Neuronal stem cell (in vitro differentiated cells): ENCODE data around the gene FRAS1.
A peak's percentile ranks its signal among the peaks of the same experiment; 100 is the strongest.

ENCODE experiments used
- DNase-seq: peaks from one replicate; pipeline ENCODE4 v3.0.0-alpha.2; 2013; ENCODE audit warnings: low spot score
- H2AFZ ChIP-seq: one replicate; pipeline ENCODE4 v1.6.1; 2013; ENCODE audit warnings: mild to moderate bottlenecking, low read length, inconsistent platforms
- H2AK5ac ChIP-seq: 2 replicates; pipeline ENCODE4 v1.6.1; 2013; ENCODE audit warnings: low read depth, mild to moderate bottlenecking, inconsistent platforms, low read length, moderate library complexity, mixed read lengths
- H2BK120ac ChIP-seq: 2 replicates; pipeline ENCODE4 v1.6.1; 2013; ENCODE audit warnings: low read depth, mild to moderate bottlenecking, inconsistent platforms, low read length, moderate library complexity, mixed read lengths
- H2BK12ac ChIP-seq: one replicate; pipeline ENCODE4 v1.6.1; 2013; ENCODE audit warnings: low read length, inconsistent platforms
- H2BK15ac ChIP-seq: 2 replicates; pipeline ENCODE4 v1.6.1; 2013; ENCODE audit warnings: mild to moderate bottlenecking, low read length, inconsistent platforms, mixed read lengths
- H2BK5ac ChIP-seq: one replicate; pipeline ENCODE4 v1.6.1; 2013; ENCODE audit warnings: inconsistent platforms, mild to moderate bottlenecking, low read length, moderate library complexity
- H3K14ac ChIP-seq: one replicate; pipeline ENCODE4 v1.6.1; 2013; ENCODE audit warnings: low read length, inconsistent platforms
- H3K18ac ChIP-seq: 2 replicates; pipeline ENCODE4 v1.6.1; 2013; ENCODE audit warnings: low read length, inconsistent platforms
- H3K23ac ChIP-seq: 2 replicates; pipeline ENCODE4 v1.6.1; 2013; ENCODE audit warnings: low read depth, mild to moderate bottlenecking, mixed read lengths, low read length, inconsistent platforms; ENCODE audit not compliant: poor library complexity
- H3K27ac ChIP-seq: replicated peaks from 3 replicates; pipeline ENCODE4 v1.5.1; 2013; ENCODE audit warnings: low read length, inconsistent platforms
- H3K27me3 ChIP-seq, 3 experiments: 2 replicates each; pipeline ENCODE4 v1.6.1; 2013; ENCODE audit warnings: low read length in 3 of 3, mild to moderate bottlenecking in 2 of 3, inconsistent platforms in 1 of 3, low read depth in 1 of 3, mixed read lengths in 1 of 3, moderate library complexity in 1 of 3; ENCODE audit not compliant: control insufficient read depth in 3 of 3, insufficient read depth in 3 of 3
- H3K36me3 ChIP-seq, 2 donors: replicated peaks in 1 of 2; 2 replicates each; pipeline ENCODE4 v1.6.1; 2013; ENCODE audit warnings: low read length in 2 of 2; ENCODE audit not compliant: control insufficient read depth in 2 of 2, insufficient read depth in 2 of 2
- H3K4ac ChIP-seq: 2 replicates; pipeline ENCODE4 v1.6.1; 2013; ENCODE audit warnings: inconsistent platforms, mild to moderate bottlenecking, low read length, moderate library complexity
- H3K4me1 ChIP-seq, 2 donors: 1 replicate in 1 of 2; 2 replicates in 1 of 2; pipeline ENCODE4 v1.6.1; 2013; ENCODE audit warnings: low read length in 2 of 2, low read depth in 1 of 2; ENCODE audit not compliant: control insufficient read depth in 2 of 2, insufficient read depth in 1 of 2
- H3K4me2 ChIP-seq: one replicate; pipeline ENCODE4 v1.6.1; 2013; ENCODE audit warnings: mild to moderate bottlenecking, low read length, inconsistent platforms; ENCODE audit not compliant: insufficient read depth, poor library complexity, severe bottlenecking
- H3K4me3 ChIP-seq, 2 donors: 2 replicates each; pipeline ENCODE4 v1.5.1; 2013; ENCODE audit warnings: low read length in 2 of 2, mild to moderate bottlenecking in 2 of 2, inconsistent platforms in 1 of 2, moderate library complexity in 1 of 2
- H3K79me1 ChIP-seq: one replicate; pipeline ENCODE4 v1.6.1; 2013; ENCODE audit warnings: low read depth, mild to moderate bottlenecking, inconsistent platforms, low read length, moderate library complexity
- H3K9ac ChIP-seq: one replicate; pipeline ENCODE4 v1.6.1; 2013; ENCODE audit warnings: mild to moderate bottlenecking, low read depth, low read length, inconsistent platforms; ENCODE audit not compliant: poor library complexity
- H3K9me3 ChIP-seq, 2 donors: replicated peaks in 1 of 2; 2 replicates each; pipeline versions ENCODE3 to v1.6.1; 2013; ENCODE audit warnings: low read length in 2 of 2, mild to moderate bottlenecking in 2 of 2, inconsistent platforms in 1 of 2, low read depth in 1 of 2, mixed read lengths in 1 of 2, moderate library complexity in 1 of 2; ENCODE audit not compliant: control insufficient read depth in 2 of 2, insufficient read depth in 1 of 2
- H4K8ac ChIP-seq: one replicate; pipeline ENCODE4 v1.6.1; 2013; ENCODE audit warnings: low read depth, mild to moderate bottlenecking, inconsistent platforms, low read length, moderate library complexity
- H4K91ac ChIP-seq: one replicate; pipeline ENCODE4 v1.6.1; 2013; ENCODE audit warnings: low read length, low read depth, mild to moderate bottlenecking, inconsistent platforms; ENCODE audit not compliant: poor library complexity
- WGBS, 2 donors: extraction: QIAGEN DNeasy Blood & Tissue Kit; methylation state at CpG; one replicate each; pipeline ENCODE4 v1.1.7; 2013; ENCODE audit warnings: missing lambda C conversion rate in 2 of 2, mixed read lengths in 1 of 2; ENCODE audit not compliant: insufficient read length in 2 of 2, insufficient replicate concordance in 1 of 2; ENCODE audit errors: extremely low coverage in 2 of 2; 5-methylcytosine and 5-hydroxymethylcytosine counted together

FRAS1 gene

DNA sequence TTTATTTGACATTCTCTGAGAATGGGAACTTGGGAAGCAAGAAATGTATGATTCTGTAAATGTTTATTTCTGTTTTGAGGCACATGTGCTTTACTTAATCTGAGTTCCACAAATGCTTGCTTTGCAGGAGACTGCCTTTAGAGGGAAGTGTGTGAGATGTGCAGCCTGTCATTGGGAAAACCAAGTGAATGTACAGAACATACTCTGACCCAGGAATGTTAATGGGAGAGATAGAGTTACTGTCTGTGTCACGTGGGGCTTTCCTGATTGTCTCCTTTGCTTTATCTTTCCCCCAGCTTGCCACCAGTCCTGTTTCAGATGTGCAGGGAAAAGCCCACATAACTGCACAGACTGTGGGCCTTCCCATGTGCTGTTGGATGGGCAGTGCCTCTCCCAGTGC, 275.9 kb downstream of the FRAS1 start:
- H3K14ac ChIP-seq = no peak overlapping the region
- no peak for DNase-seq
- no peak overlapping the region for H2BK120ac ChIP-seq
- no peak overlapping the region for H3K18ac ChIP-seq
- no peak overlapping the region for H2AK5ac ChIP-seq
- H2BK5ac ChIP-seq = no peak overlapping the region
- H2AFZ ChIP-seq = no peak overlapping the region
- no peak overlapping the region for H3K4ac ChIP-seq
- H2BK12ac ChIP-seq = no peak overlapping the region
- H3K23ac ChIP-seq = no peak overlapping the region
- H4K8ac ChIP-seq = no peak overlapping the region
- H3K9ac ChIP-seq = no peak overlapping the region
- H4K91ac ChIP-seq = no peak overlapping the region
- H3K4me1 ChIP-seq = peaks cover 9 to 17% of the 10 kb centered on the region in 2 donors
- WGBS, 2 donors = no CpG with 5 or more reads among the region's 1 CpG
- no peak overlapping the region for H3K27ac ChIP-seq
- H3K79me1 ChIP-seq = no peaks in the 10 kb centered on the region
- no peaks in the 10 kb centered on the region for H3K9me3 ChIP-seq
- H3K4me2 ChIP-seq = no peak overlapping the region
- no peak overlapping the region for H2BK15ac ChIP-seq
- H3K4me3 ChIP-seq = no peak overlapping the region
- peaks cover 0 to 2% of the 10 kb centered on the region in 2 donors for H3K36me3 ChIP-seq
- H3K27me3 ChIP-seq = no peaks in the 10 kb centered on the region

DNA sequence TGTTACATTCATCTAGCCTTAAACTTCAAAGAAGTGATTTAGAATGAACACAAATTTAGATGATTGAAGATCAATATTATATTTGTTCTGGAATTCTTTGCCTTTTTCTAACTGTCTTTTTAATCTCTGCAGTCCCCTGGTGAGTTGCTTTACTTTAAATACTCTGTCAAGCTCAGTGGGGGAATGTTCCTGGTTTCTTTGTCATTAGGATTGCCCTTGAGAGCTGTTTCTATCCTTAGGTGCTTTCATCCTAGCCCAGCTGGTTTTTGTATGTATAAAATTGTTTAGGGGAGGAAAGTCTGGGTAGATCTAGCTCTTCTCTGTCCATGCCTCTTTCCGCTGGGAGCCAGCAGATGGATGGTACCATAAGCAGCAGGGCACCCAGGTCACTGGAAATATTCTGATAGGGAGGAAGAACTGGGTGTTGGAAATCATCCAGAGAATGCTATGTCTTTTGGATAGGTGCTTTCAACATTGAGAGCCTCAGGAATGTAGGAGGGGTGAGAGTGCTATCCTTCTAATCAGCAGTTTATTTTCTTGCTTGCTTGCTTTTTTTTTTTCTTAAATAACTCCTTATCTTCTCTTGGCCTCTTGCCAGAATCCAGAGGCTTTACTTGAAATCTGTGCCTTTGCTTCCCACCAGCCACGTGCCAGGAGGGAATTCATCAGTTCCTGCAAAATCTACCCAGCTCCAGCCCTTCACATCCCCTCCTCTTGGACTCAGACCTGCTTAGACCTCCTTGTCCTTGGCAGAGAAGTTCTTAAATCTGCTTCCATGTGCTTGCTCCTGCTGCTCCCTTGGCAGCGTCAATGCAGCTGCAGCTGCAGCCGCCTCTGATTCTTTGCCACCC, 279.2 kb downstream of the FRAS1 start:
- no peaks in the 10 kb centered on the region for H3K27me3 ChIP-seq
- no peak overlapping the region for H4K91ac ChIP-seq
- H2BK12ac ChIP-seq = no peak overlapping the region
- H3K36me3 ChIP-seq = peaks cover 0 to 4% of the 10 kb centered on the region in 2 donors
- no peak overlapping the region for H4K8ac ChIP-seq
- H2AFZ ChIP-seq = no peak overlapping the region
- no peak for DNase-seq
- no peak overlapping the region for H2BK5ac ChIP-seq
- no peak overlapping the region for H3K27ac ChIP-seq
- no peak overlapping the region for H2BK15ac ChIP-seq
- no peak overlapping the region for H3K4me3 ChIP-seq
- H3K18ac ChIP-seq = no peak overlapping the region
- H3K79me1 ChIP-seq = no peaks in the 10 kb centered on the region
- H3K23ac ChIP-seq = no peak overlapping the region
- no CpG with 5 or more reads among the region's 4 CpGs for WGBS, 2 donors
- H3K4ac ChIP-seq = no peak overlapping the region
- H3K4me1 ChIP-seq = peaks cover 9 to 17% of the 10 kb centered on the region in 2 donors
- no peak overlapping the region for H3K14ac ChIP-seq
- peaks cover 0 to 2% of the 10 kb centered on the region in 2 donors for H3K9me3 ChIP-seq
- H3K9ac ChIP-seq = no peak overlapping the region
- no peak overlapping the region for H2BK120ac ChIP-seq
- H3K4me2 ChIP-seq = no peak overlapping the region
- no peak overlapping the region for H2AK5ac ChIP-seq

DNA sequence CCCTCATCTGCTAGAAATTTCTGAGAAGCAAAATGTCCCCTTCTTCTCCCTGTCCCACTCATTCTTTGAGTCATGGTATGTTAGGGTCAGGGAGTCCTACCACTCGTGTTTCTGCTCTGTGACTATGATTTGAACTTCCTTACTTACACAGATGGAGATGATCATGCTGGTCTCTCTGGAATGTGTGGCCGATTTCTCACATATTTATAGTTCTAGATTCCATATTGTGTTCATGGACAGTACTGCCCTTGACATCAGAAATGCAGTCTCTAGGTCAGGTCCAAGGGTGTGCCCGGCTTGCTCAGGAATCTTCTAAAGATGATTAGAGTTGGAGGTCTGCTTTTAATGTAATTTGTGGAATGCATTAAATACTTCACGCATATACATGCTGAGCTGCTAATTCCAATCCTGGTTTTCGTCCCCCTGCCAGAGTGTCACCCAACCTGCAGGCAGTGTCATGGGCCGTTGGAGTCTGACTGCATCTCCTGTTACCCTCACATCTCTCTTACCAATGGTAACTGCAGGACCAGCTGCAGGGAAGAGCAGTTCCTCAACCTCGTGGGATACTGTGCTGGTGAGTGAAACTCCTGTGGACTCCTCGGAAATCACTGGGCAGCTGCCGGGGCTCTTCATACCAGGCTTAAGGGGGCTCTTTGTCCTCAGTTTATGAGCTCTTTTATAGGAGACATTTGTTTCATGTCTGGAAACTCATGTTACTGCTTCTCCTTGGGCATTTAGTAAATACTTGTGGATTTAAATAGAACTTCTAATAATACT, 280.3 kb downstream of the FRAS1 start:
- Histone ChIP-seq H2BK15ac (no peak overlapping the region), H2BK120ac (no peak overlapping the region), H3K27me3 (no peaks in the 10 kb centered on the region), H3K27ac (no peak overlapping the region), H3K9ac (no peak overlapping the region), H3K36me3 (peaks cover 0 to 4% of the 10 kb centered on the region in 2 donors), H3K9me3 (peaks cover 0 to 2% of the 10 kb centered on the region in 2 donors), H3K4me3 (no peak overlapping the region), H4K91ac (no peak overlapping the region), H3K23ac (no peak overlapping the region), H3K18ac (peak overlapping the region; percentile 58), H2AK5ac (no peak overlapping the region), H2AFZ (no peak overlapping the region), H2BK12ac (no peak overlapping the region), H3K79me1 (no peaks in the 10 kb centered on the region), H2BK5ac (no peak overlapping the region), H3K4me1 (peaks cover 7 to 9% of the 10 kb centered on the region in 2 donors), H3K14ac (no peak overlapping the region), H4K8ac (no peak overlapping the region), H3K4ac (no peak overlapping the region), H3K4me2 (no peak overlapping the region)
- DNase-seq = no peak
- no CpG with 5 or more reads among the region's 9 CpGs for WGBS, 2 donors

DNA sequence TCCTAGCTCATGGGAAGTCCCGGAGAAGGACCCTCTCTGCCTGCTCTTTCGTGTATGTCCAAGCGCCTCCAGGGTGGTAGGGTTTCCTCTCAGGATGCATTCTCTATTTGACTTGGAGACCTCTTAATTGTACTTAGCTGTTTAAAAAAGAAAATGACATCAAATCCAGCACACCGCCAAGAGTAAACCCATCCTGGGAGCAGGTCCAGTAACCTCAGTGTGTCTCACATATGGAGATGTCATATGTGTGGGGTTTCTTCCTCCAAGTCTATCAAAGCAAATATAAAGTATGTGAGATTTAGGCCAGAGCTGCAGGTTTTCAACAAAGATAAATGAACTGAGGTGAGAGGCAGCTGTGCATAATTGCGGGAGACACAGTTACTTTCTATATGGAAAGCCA, 285.0 kb downstream of the FRAS1 start:
- DNase-seq = no peak
- Histone ChIP-seq H3K18ac (no peak overlapping the region), H4K8ac (no peak overlapping the region), H3K4me2 (no peak overlapping the region), H3K23ac (no peak overlapping the region), H3K27ac (no peak overlapping the region), H2AK5ac (no peak overlapping the region), H3K14ac (no peak overlapping the region), H3K9me3 (peaks cover 0 to 2% of the 10 kb centered on the region in 2 donors), H3K4me3 (no peak overlapping the region), H2BK15ac (no peak overlapping the region), H2AFZ (no peak overlapping the region), H3K4ac (no peak overlapping the region), H3K9ac (no peak overlapping the region), H3K79me1 (no peaks in the 10 kb centered on the region), H2BK12ac (no peak overlapping the region), H4K91ac (no peak overlapping the region), H2BK5ac (no peak overlapping the region), H3K27me3 (no peaks in the 10 kb centered on the region), H3K4me1 (peaks cover 0 to 1% of the 10 kb centered on the region in 2 donors), H3K36me3 (peaks cover 0 to 4% of the 10 kb centered on the region in 2 donors), H2BK120ac (no peak overlapping the region)
- WGBS, 2 donors = no CpG with 5 or more reads among the region's 5 CpGs
